GM18858 (cell line): ENCODE data around the gene TMEM254.
"Not testable (repeated sequence)": the region's sequence is repeated elsewhere in the genome, so short reads cannot be mapped to it uniquely, and the experiment has no call there.

Experiments used
- ATAC-seq: cut with Tn5 transposase; IDR thresholded peaks from one replicate; pipeline ENCODE4 v1.9.1; 2021; ENCODE audit not compliant: unreplicated experiment

The TMEM254 gene

DNA sequence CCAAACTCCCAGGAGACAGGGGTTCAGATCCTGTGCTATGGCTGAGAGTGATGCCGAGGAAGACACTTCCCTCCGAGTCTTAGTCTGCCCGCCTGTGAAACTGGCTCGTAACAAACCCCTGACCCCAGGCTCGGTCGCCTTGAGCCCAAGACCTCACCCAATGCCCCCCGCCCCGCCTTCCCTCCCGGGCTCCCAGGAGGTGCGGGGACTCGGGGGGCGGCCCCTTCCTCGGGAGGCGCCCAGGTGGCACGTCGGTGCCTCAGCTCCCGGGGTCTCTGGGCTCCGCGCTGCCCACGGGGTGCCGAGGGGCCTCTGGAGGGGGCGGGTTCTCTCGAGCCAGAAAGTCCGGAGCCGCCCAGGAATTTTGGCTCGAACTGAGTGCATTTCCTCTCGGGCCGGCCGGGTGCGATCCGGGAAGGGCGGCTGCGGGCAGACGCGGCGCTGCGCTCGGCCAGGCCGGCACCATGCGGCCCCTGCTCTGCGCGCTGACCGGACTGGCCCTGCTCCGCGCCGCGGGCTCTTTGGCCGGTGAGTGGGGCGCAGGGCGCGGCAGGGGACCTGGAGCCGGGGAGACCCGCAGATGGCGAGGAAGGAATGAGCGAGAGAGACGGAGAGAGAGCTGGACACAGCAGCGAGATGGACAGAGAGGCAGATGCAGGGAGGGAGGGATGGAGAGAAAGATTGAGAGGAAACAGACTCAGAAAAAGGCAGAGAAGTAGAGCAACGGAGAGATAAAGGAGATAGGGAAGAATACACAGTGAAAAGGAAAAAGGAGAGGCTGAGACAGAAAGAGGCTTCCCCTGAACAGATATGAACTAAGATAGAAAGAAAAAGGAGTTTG, 54.1 kb downstream of the TMEM254 start, which contains the start of gene PLAC9:
TSS of gene PLAC9 (plus strand) at position 432 of the 841 bp plus-strand sequence. CDS start at position 465, 33 bp downstream.
- ATAC-seq: no peak

GRCh38 chr10:80133206-80133605, 54.7 kb downstream of the TMEM254 start:
- ATAC-seq: no peak

DNA sequence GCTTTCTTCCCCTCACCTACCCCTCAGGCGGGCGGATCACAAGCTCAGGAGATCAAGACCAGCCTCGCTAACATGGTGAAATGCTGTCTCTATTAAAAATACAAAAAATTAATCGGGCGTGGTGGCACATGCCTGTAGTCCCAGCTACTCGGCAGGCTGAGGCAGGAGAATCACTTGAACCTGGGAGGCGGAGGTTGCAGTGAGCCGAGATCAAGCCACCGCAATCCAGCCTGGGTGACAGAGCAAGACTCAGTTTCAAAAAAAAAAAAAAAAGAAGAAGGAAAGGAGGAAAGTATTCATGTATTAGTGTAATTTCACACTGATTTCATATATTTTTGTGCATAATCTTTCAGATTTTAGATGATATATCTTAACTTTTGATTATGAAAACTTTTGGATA, 55.2 kb downstream of the TMEM254 start:
- not testable (repeated sequence) for ATAC-seq

- ATAC-seq: no peak
Measured at GRCh38 chr10:80136134-80136571, 57.7 kb downstream of the TMEM254 start.

DNA sequence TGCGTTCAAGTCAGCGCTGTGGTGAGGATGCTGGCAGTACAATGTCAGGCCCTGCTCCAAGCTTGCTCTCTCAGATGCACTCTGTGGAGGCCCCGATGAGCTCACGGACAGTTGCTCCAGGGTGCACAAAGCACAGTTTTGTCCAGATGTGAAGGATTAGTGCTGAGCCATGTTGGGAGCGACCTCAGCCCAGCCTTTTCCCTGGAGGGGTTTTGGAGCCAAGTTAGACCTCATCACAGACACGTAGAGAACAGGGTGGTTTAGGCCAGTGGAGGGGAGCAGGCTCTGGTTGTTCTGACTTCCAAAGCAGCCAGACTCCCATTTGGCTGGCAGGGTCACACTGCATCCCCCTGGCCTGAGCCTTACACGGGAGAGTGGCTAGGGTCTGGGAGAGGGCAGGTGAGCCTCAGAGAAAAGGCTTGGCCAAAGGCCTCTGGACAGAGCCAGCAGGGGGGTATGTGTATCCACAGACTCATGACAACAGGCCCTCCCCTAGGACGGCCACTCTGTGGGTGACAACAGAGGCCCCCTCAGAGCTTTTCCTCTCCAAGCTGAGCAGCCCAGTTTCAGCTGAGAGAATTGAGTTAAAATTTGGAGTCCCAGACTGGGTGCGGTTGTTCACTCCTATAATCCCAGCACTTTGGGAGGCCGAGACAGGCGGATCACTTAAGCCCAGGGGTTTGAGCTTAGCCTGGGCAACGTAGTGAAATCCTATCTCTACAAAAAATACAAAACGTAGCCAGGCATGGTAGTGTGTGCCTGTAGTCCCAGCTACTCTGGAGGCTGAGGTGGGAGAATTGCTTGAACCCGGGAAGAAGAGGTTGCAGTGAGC, 58.8 kb downstream of the TMEM254 start:
- ATAC-seq: no peak

- no peak for ATAC-seq
Measured at GRCh38 chr10:80137920-80138319, 59.5 kb downstream of the TMEM254 start.

- no peak for ATAC-seq
Measured at GRCh38 chr10:80139265-80139664, 60.8 kb downstream of the TMEM254 start.

GRCh38 chr10:80140251-80140650, 61.8 kb downstream of the TMEM254 start:
- no peak for ATAC-seq

- ATAC-seq: no peak
Measured at GRCh38 chr10:80141696-80142460, 63.4 kb downstream of the TMEM254 start.
